OCI-LY3 (cell line): Measurements from ENCODE around the gene BLID.
A peak's percentile ranks its signal among the peaks of the same experiment; 100 is the strongest.

Experiments
- H2AFZ ChIP-seq: fragments of 200-600, 300-600 bp; shearing (Covaris generic); 2 replicates; pipeline ENCODE4 v1.6.0; 2014; ENCODE audit warnings: antibody characterized with exemption, low read depth, low read length
- H3K27ac ChIP-seq: fragments of 200-600, 300-600 bp; sonication (generic); 2 replicates; pipeline ENCODE4 v1.5.1; 2014; ENCODE audit warnings: mild to moderate bottlenecking, low read length, moderate library complexity, mixed read lengths
- H3K27me3 ChIP-seq: fragments of 200-600, 300-600 bp; sonication (generic); 2 replicates; pipeline ENCODE4 v1.6.1; 2014; ENCODE audit warnings: low read depth, low read length, mixed read lengths
- H3K36me3 ChIP-seq: fragments of 200-600, 300-600 bp; sonication (generic); replicated peaks from 2 replicates; pipeline ENCODE3; 2014; ENCODE audit warnings: low read depth, low read length, mixed read lengths
- H3K4me1 ChIP-seq: fragments of 300-600, 200-600 bp; sonication (generic); 2 replicates; pipeline ENCODE4 v1.6.1; 2014; ENCODE audit warnings: low read length, mixed read lengths
- H3K4me2 ChIP-seq: fragments of 200-600, 300-600 bp; sonication (generic); 2 replicates; pipeline ENCODE4 v1.6.1; 2014; ENCODE audit warnings: low read length, mixed read lengths
- H3K4me3 ChIP-seq: fragments of 300-600, 200-600 bp; sonication (generic); 2 replicates; pipeline ENCODE4 v1.5.1; 2014; ENCODE audit warnings: antibody characterized with exemption, mild to moderate bottlenecking, low read length, moderate library complexity
- H3K79me2 ChIP-seq: fragments of 300-600, 200-600 bp; shearing (Covaris generic); 2 replicates; pipeline ENCODE4 v1.6.1; 2014; ENCODE audit warnings: mild to moderate bottlenecking, low read length, mixed read lengths
- H3K9ac ChIP-seq: fragments of 300-600, 200-600 bp; shearing (Covaris generic); 2 replicates; pipeline ENCODE4 v1.6.0; 2014; ENCODE audit warnings: mild to moderate bottlenecking, low read length, moderate library complexity
- H3K9me3 ChIP-seq: fragments of 200-600, 300-600 bp; shearing (Covaris generic); 2 replicates; pipeline ENCODE4 v1.6.1; 2014; ENCODE audit warnings: low read length, mixed read lengths; ENCODE audit not compliant: insufficient read depth
- H4K20me1 ChIP-seq: fragments of 200-600, 300-600 bp; sonication (generic); 2 replicates; pipeline ENCODE4 v1.6.1; 2016; ENCODE audit warnings: low read length, mixed read lengths; ENCODE audit not compliant: insufficient read depth
- EZH2phosphoT487 ChIP-seq: fragments of 200-600 bp; shearing (Covaris generic); IDR thresholded peaks from 2 replicates; pipeline ENCODE4 v1.6.1; 2018; ENCODE audit warnings: antibody characterized with exemption, mixed run types, low read depth
- TF ChIP-seq, protein P1 (sequence below): fragments of 200-600, 300-600 bp; sonication (generic); IDR thresholded peaks from 2 replicates; pipeline ENCODE4 v1.5.1; 2014; ENCODE audit warnings: antibody characterized with exemption, low read length, low read depth

Gene BLID

DNA sequence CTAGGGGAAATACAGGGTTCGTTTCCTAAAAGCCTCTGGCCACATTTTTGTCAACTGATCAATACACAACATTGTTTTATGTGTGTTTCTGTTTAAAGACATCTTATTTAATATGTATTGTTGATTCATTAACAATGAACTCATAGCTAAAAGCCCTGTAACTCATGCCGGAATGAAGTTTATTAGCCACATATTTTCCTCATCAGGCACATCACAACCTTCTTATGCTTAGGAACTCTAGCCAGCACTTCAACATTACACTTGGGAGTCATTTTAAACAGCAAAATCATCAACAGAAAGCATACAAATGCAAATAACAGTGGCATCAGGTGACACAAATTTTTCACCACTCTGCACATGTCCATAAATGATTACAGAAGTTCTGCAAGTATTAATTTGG, 15.1 kb upstream of the BLID start:
- H3K4me1 ChIP-seq: peaks cover 11% of the 10 kb centered on the region
- no peak overlapping the region for H3K4me2 ChIP-seq
- no peak overlapping the region for H3K4me3 ChIP-seq
- no peaks in the 10 kb centered on the region for H3K9me3 ChIP-seq
- H3K27ac ChIP-seq: no peak overlapping the region
- no peaks in the 10 kb centered on the region for H3K79me2 ChIP-seq
- H2AFZ ChIP-seq: no peak overlapping the region
- no peaks in the 10 kb centered on the region for H4K20me1 ChIP-seq
- H3K9ac ChIP-seq: no peak overlapping the region
- H3K27me3 ChIP-seq: no peaks in the 10 kb centered on the region
- H3K36me3 ChIP-seq: no peaks in the 10 kb centered on the region
- TF ChIP-seq, protein P1, sequence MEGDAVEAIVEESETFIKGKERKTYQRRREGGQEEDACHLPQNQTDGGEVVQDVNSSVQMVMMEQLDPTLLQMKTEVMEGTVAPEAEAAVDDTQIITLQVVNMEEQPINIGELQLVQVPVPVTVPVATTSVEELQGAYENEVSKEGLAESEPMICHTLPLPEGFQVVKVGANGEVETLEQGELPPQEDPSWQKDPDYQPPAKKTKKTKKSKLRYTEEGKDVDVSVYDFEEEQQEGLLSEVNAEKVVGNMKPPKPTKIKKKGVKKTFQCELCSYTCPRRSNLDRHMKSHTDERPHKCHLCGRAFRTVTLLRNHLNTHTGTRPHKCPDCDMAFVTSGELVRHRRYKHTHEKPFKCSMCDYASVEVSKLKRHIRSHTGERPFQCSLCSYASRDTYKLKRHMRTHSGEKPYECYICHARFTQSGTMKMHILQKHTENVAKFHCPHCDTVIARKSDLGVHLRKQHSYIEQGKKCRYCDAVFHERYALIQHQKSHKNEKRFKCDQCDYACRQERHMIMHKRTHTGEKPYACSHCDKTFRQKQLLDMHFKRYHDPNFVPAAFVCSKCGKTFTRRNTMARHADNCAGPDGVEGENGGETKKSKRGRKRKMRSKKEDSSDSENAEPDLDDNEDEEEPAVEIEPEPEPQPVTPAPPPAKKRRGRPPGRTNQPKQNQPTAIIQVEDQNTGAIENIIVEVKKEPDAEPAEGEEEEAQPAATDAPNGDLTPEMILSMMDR: no peak
- no peak for TF ChIP-seq EZH2phosphoT487

DNA sequence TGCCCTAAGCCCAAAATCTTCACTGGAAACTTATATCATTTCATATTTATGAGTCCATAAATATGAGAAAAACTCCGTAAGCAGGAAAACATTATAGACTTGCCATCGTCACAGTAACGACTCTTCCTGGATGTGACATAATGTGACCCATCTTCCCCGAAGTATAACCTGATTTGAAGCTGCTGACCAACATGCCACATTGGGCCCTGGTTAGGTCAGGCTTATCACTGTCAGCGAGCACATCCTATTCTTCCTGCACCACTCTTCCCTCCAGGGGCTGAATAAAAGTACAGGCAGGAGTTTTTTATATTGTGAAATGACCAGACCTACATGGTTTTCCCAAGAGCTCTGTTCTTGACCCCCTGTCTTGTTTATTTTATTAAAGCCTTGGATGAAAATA, 12.1 kb upstream of the BLID start:
- Histone ChIP-seq H3K27me3 (no peaks in the 10 kb centered on the region), H3K36me3 (no peaks in the 10 kb centered on the region), H3K9ac (no peak overlapping the region), H3K4me2 (no peak overlapping the region), H3K4me1 (peaks cover 21% of the 10 kb centered on the region), H3K9me3 (no peaks in the 10 kb centered on the region), H3K4me3 (no peak overlapping the region), H3K27ac (no peak overlapping the region), H4K20me1 (no peaks in the 10 kb centered on the region), H3K79me2 (no peaks in the 10 kb centered on the region), H2AFZ (no peak overlapping the region)
- TF ChIP-seq, protein P1: no peak
- TF ChIP-seq EZH2phosphoT487: no peak

DNA sequence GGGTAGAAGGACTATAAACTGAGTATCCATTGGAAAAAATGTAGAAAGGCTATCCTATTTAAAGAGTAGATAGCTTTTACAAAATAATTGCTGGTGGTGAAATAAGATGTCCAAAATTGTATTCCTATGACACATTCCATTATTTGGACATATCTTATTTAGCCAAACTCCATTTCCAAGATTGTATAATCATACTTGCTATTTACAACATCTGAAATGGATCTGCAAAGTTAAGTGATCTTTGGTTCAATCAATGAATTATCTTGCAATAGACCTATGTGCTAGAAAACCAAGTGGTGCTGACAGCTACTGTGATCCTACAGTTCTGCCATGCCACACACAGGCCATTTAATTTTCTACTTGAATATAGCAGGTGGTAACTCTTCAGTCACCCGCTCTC, 11.0 kb upstream of the BLID start:
- H3K79me2 ChIP-seq: no peaks in the 10 kb centered on the region
- no peak for TF ChIP-seq EZH2phosphoT487
- TF ChIP-seq, protein P1: no peak
- no peak overlapping the region for H3K9ac ChIP-seq
- H2AFZ ChIP-seq: no peak overlapping the region
- H3K9me3 ChIP-seq: no peaks in the 10 kb centered on the region
- H3K27ac ChIP-seq: no peak overlapping the region
- H3K27me3 ChIP-seq: no peaks in the 10 kb centered on the region
- peaks cover 21% of the 10 kb centered on the region for H3K4me1 ChIP-seq
- peak overlapping the region; percentile 62 for H3K4me2 ChIP-seq
- no peaks in the 10 kb centered on the region for H3K36me3 ChIP-seq
- H4K20me1 ChIP-seq: no peaks in the 10 kb centered on the region
- no peak overlapping the region for H3K4me3 ChIP-seq

DNA sequence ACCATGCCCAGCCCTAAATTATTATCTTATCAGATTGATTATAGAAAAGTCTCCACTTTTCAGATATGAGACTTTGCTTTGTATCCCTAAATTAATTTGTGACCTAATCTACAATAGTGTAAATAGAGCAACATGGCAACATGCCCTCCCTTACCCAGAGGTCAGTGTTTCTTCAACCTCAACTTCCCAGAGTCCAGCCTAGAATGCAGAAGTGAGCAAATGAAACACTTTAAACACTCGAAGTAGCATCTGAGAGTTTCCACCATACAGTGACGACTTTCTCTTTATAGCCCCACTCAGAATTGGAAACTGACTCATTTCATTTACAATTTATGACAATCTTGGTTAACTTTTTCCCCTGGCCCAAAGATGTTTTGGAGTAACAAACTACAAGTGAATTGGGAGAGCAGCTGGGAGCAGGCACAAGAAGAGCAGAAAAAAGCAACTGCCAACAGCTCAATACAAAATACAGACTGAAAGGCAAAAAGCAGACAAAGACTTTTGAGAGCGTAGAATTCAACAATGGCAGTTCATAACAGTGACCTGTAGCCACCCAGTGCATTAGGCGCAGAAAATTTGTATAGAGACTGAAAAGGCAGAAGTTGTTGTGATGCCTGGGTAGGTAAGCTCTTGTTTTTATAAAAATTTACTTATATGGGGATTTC, 10.1 kb upstream of the BLID start:
- Histone ChIP-seq H3K27ac (peak overlapping the region; percentile 22), H3K27me3 (no peaks in the 10 kb centered on the region), H2AFZ (no peak overlapping the region), H3K9me3 (no peaks in the 10 kb centered on the region), H3K36me3 (no peaks in the 10 kb centered on the region), H3K79me2 (no peaks in the 10 kb centered on the region), H4K20me1 (no peaks in the 10 kb centered on the region), H3K4me1 (peaks cover 21% of the 10 kb centered on the region), H3K9ac (no peak overlapping the region), H3K4me3 (peak overlapping the region; percentile 40), H3K4me2 (peak overlapping the region; percentile 62)
- TF ChIP-seq, protein P1: no peak
- no peak for TF ChIP-seq EZH2phosphoT487
